HG03095 (cell line): ENCODE data around the gene MYO10.

Experiments
- ATAC-seq: cut with Tn5 transposase; IDR thresholded peaks from one replicate; pipeline ENCODE4 v1.9.1; 2021; ENCODE audit warnings: moderate library complexity; ENCODE audit not compliant: unreplicated experiment

MYO10 gene

GRCh38 chr5:16826379-16827125 lies 109.5 kb downstream of the MYO10 start:
- ATAC-seq = no peak

GRCh38 chr5:16819522-16820167 lies 116.4 kb downstream of the MYO10 start:
- no peak for ATAC-seq

- ATAC-seq = no peak
These were observed 120.7 kb downstream of the MYO10 start for GRCh38 chr5:16815432-16815831.

- ATAC-seq = no peak
These were observed 123.2 kb downstream of the MYO10 start for GRCh38 chr5:16812911-16813310.

GRCh38 chr5:16812448-16812847 lies 123.6 kb downstream of the MYO10 start:
- no peak for ATAC-seq

- no peak for ATAC-seq
These were observed 125.8 kb downstream of the MYO10 start for GRCh38 chr5:16810208-16810854.

- no peak for ATAC-seq
These were observed 126.5 kb downstream of the MYO10 start for GRCh38 chr5:16809395-16810207.

- ATAC-seq = no peak
These were observed 127.1 kb downstream of the MYO10 start for GRCh38 chr5:16809010-16809394.

GRCh38 chr5:16808021-16808420 lies 128.1 kb downstream of the MYO10 start:
- no peak for ATAC-seq

GRCh38 chr5:16807547-16807864 lies 128.6 kb downstream of the MYO10 start:
- no peak for ATAC-seq

- ATAC-seq = no peak
These were observed 129.2 kb downstream of the MYO10 start for GRCh38 chr5:16806711-16807546.

- ATAC-seq = no peak
These were observed 130.6 kb downstream of the MYO10 start for GRCh38 chr5:16805486-16805885.

- no peak for ATAC-seq
These were observed 132.3 kb downstream of the MYO10 start for GRCh38 chr5:16803831-16804230.

GRCh38 chr5:16800477-16800876 lies 135.6 kb downstream of the MYO10 start:
- no peak for ATAC-seq

GRCh38 chr5:16799796-16800195 lies 136.3 kb downstream of the MYO10 start:
- ATAC-seq = no peak

GRCh38 chr5:16797951-16798350 lies 138.1 kb downstream of the MYO10 start:
- no peak for ATAC-seq

- no peak for ATAC-seq
These were observed 141.7 kb downstream of the MYO10 start for GRCh38 chr5:16794269-16794913.

GRCh38 chr5:16792598-16793275 lies 143.4 kb downstream of the MYO10 start:
- ATAC-seq = no peak

- ATAC-seq = no peak
These were observed 144.0 kb downstream of the MYO10 start for GRCh38 chr5:16791904-16792597.
